Chondrocyte (in vitro differentiated cells): Measurements from ENCODE around the gene RFC2. TPM values are rescaled to one million over a fixed set of nuclear protein-coding genes. Genes with fewer than 3 reads are reported as not detected.
"Not testable (repeated sequence)": the region's sequence is repeated elsewhere in the genome, so short reads cannot be mapped to it uniquely, and the experiment has no call there.

Experiments used
- DNase-seq: peaks from one replicate; pipeline ENCODE4 v3.0.0; 2021; ENCODE audit warnings: mixed read lengths, low spot score
- H3K27ac Mint-ChIP-seq: one replicate; pipeline ENCODE4 v1.8.0; 2021; ENCODE audit warnings: mild to moderate bottlenecking, moderate library complexity, mixed read lengths; ENCODE audit not compliant: unreplicated experiment
- H3K27me3 Mint-ChIP-seq: 2 replicates; pipeline ENCODE4 v1.8.0; 2021; ENCODE audit warnings: low read depth, mixed read lengths
- H3K36me3 Mint-ChIP-seq: 2 replicates; pipeline ENCODE4 v1.8.0; 2021; ENCODE audit warnings: low read depth, mixed read lengths
- H3K4me1 Mint-ChIP-seq: 2 replicates; pipeline ENCODE4 v1.8.0; 2021; ENCODE audit warnings: low read depth, mild to moderate bottlenecking, mixed read lengths
- H3K4me3 Mint-ChIP-seq: one replicate; pipeline ENCODE4 v1.8.0; 2021; ENCODE audit warnings: mild to moderate bottlenecking, moderate library complexity, mixed read lengths; ENCODE audit not compliant: unreplicated experiment
- H3K9me3 Mint-ChIP-seq: 2 replicates; pipeline ENCODE4 v1.8.0; 2021; ENCODE audit warnings: low read depth, mixed read lengths
- total RNA-seq: library from RNA; stranded (reverse); gene quantifications from 3 replicates; pipeline ENCODE4 v1.2.1, GENCODE V29; 2021
- TF ChIP-seq, protein P1 (sequence below): fragments of 200-600 bp; sonication (generic); IDR thresholded peaks from 2 replicates; pipeline ENCODE4 v1.5.0; 2021; ENCODE audit warnings: antibody characterized with exemption, mild to moderate bottlenecking, moderate library complexity

RFC2 gene
- total RNA-seq, 1 donor from 2014 or later, result 11.0 TPM

DNA sequence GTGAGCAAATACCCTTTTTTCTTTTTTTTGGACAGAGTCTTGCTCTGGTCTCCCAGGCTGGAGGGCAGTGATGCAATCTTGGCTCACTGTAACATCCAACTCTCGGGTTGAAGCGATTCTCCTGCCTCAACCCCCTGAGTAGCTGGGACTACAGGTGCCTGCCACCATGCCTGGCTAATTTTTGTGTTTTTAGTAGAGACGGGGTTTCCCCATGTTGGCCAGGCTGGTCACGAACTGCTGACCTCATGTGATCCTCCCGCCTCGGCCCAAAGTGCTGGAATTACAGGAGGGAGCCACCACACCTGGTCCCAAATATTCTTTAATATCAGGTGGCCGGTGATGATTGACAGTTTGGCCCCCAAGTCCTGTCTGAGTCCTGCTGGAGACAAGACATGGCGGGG lies 37.8 kb downstream of the RFC2 start:
- Mint-ChIP-seq H3K36me3 (no peaks in the 10 kb centered on the region), H3K27me3 (no peaks in the 10 kb centered on the region), H3K27ac (no peak overlapping the region), H3K4me3 (no peak overlapping the region), H3K9me3 (no peaks in the 10 kb centered on the region), H3K4me1 (no peaks in the 10 kb centered on the region)
- no peak for DNase-seq
- TF ChIP-seq, protein P1, sequence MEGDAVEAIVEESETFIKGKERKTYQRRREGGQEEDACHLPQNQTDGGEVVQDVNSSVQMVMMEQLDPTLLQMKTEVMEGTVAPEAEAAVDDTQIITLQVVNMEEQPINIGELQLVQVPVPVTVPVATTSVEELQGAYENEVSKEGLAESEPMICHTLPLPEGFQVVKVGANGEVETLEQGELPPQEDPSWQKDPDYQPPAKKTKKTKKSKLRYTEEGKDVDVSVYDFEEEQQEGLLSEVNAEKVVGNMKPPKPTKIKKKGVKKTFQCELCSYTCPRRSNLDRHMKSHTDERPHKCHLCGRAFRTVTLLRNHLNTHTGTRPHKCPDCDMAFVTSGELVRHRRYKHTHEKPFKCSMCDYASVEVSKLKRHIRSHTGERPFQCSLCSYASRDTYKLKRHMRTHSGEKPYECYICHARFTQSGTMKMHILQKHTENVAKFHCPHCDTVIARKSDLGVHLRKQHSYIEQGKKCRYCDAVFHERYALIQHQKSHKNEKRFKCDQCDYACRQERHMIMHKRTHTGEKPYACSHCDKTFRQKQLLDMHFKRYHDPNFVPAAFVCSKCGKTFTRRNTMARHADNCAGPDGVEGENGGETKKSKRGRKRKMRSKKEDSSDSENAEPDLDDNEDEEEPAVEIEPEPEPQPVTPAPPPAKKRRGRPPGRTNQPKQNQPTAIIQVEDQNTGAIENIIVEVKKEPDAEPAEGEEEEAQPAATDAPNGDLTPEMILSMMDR, result no peak

DNA sequence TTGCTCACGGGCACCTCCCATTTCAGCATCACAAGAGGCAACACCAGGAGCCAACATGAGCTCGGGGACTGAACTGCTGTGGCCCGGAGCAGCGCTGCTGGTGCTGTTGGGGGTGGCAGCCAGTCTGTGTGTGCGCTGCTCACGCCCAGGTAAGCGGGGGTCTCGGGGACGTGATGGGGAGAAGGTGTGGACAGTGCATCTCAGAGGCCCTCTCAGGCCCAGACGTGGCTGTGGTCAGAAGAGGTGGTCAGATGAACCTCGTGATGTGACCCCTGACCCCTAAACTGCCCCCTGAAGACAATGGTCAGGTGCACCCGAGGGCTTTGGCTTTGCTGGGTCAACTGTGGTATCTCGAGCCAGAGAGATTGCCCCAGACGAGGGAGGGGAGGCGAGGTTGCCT lies 38.3 kb downstream of the RFC2 start:
- no peaks in the 10 kb centered on the region for H3K9me3 Mint-ChIP-seq

DNA sequence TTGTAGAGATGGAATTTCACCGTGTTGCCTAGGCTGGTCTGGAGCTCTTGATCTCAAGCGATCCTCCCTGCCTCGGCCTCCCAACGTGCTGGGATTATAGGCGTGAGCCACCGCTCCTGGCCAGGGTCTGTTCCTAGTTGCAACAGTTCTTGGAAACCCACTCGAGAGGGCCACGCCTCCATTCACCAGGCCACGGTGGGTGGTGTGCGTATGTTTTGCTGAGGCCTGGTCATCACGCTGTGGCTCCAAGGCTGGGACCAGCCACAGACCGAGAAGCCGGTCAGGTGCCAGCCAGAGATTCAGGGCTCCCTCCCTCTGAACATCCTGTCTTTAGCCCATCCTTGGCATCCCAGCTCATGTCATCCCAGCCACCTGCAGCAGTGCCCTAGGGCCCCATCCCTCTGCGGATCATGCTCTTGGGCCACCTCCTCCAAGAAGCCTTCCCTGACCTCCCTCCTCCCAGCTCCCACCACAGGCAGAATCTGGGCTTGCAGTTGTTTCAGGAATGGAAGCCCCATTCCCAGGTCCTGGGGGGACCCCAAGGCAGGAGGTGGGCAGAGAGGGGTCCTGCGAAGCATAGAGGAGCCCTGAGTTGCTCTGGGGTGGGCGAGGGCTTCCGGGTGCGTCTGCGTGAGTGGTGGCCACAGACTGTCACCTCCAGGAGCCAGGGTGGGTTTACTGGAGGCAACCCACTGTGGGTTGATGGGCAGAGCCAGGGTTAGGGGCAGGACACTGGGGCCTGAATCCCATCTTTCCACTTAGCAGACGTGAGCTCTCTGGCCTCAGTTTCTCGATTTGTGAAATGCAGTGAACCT lies 39.2 kb downstream of the RFC2 start:
- Mint-ChIP-seq H3K9me3 (no peaks in the 10 kb centered on the region), H3K27ac (no peak overlapping the region), H3K4me3 (no peak overlapping the region), H3K4me1 (no peaks in the 10 kb centered on the region), H3K36me3 (no peaks in the 10 kb centered on the region), H3K27me3 (no peaks in the 10 kb centered on the region)
- TF ChIP-seq, protein P1, result no peak
- DNase-seq, result no peak

More for the DNA sequence above, 38.3 kb downstream of the RFC2 start:
- H3K27me3 Mint-ChIP-seq, result no peaks in the 10 kb centered on the region
- H3K36me3 Mint-ChIP-seq, result no peaks in the 10 kb centered on the region
- H3K27ac Mint-ChIP-seq, result no peak overlapping the region
- TF ChIP-seq, protein P1, result no peak
- H3K4me3 Mint-ChIP-seq, result no peak overlapping the region
- H3K4me1 Mint-ChIP-seq, result no peaks in the 10 kb centered on the region
- no peak for DNase-seq

DNA sequence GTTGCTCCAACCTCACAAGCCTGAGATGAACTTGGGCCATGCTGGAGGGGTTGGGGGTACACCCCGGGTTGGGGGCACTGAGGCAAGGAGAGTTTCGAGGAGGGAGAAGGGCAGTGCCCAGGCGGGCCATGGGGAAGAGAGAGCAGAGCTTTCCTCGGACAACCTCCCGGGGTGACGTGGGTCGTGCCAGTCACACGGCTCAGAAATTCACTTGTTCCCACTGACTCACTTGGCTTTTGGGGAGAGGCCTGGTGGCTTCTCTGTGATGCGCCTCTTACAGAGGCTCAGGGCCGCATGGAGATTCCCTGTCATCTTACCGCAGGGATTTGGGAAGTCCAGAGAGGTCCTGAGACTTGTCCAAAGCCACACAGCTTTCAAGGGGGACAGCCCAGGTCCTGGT lies 41.5 kb downstream of the RFC2 start:
- TF ChIP-seq, protein P1, result no peak
- H3K4me1 Mint-ChIP-seq, result peaks cover 5% of the 10 kb centered on the region
- H3K27ac Mint-ChIP-seq, result peak overlapping the region; percentile 17
- H3K4me3 Mint-ChIP-seq, result no peak overlapping the region
- H3K36me3 Mint-ChIP-seq, result no peaks in the 10 kb centered on the region
- no peaks in the 10 kb centered on the region for H3K27me3 Mint-ChIP-seq
- H3K9me3 Mint-ChIP-seq, result no peaks in the 10 kb centered on the region
- no peak for DNase-seq

DNA sequence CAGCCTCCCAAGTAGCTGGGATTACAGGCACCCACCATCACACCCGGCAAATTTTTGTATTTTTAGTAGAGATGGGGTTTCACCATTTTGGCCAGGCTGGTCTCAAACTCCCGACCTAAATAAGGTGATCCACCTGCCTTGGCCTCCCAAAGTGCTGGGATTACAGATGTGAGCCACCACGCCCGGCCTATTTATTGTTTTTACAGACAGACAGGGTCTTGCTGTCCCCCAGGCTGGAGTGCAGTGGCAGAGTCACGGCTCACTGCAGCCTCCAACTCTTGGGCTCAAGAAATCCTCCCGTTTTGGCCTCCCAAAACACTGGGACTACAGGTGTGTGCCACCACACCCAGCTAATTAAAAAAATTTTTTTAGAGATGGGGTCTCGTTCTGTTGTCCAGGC lies 46.0 kb downstream of the RFC2 start:
- peak; percentile 21 for DNase-seq
- H3K27ac Mint-ChIP-seq, H3K9me3 Mint-ChIP-seq, H3K36me3 Mint-ChIP-seq, H3K4me3 Mint-ChIP-seq, H3K4me1 Mint-ChIP-seq, H3K27me3 Mint-ChIP-seq: not testable (repeated sequence)

DNA sequence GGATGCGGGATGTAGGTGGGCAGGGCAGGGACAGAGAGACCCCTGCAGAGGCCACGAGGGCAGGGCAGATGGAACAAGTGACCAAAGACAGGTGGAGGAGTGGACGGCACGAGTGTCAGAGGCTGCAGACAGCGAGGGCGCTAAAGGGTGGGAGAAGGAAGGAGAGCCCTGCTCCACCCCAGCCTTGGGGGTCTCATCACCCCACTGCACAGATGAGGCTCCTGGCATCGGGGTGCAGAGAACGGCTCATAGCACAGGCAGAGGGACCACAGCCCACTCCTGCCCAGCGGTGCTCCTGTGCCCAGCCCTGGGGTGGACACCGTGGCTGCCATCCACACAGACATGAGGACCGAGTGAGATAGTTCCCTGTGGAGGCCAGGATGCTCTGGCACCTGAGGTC lies 46.6 kb downstream of the RFC2 start:
- no peaks in the 10 kb centered on the region for H3K9me3 Mint-ChIP-seq
- H3K36me3 Mint-ChIP-seq, result no peaks in the 10 kb centered on the region
- no peak overlapping the region for H3K4me3 Mint-ChIP-seq
- TF ChIP-seq, protein P1, result no peak
- H3K27me3 Mint-ChIP-seq, result no peaks in the 10 kb centered on the region
- H3K27ac Mint-ChIP-seq, result no peak overlapping the region
- peak; percentile 60 for DNase-seq
- peaks cover 5% of the 10 kb centered on the region for H3K4me1 Mint-ChIP-seq
